COLO668 (cell line): Measurements from ENCODE around the gene PDE1A.

Source experiments
- DNase-seq: peaks from one replicate; lab custom pipeline; 2025; ENCODE audit not compliant: unreplicated experiment; lab: John Stamatoyannopoulos, UW

PDE1A gene

DNA sequence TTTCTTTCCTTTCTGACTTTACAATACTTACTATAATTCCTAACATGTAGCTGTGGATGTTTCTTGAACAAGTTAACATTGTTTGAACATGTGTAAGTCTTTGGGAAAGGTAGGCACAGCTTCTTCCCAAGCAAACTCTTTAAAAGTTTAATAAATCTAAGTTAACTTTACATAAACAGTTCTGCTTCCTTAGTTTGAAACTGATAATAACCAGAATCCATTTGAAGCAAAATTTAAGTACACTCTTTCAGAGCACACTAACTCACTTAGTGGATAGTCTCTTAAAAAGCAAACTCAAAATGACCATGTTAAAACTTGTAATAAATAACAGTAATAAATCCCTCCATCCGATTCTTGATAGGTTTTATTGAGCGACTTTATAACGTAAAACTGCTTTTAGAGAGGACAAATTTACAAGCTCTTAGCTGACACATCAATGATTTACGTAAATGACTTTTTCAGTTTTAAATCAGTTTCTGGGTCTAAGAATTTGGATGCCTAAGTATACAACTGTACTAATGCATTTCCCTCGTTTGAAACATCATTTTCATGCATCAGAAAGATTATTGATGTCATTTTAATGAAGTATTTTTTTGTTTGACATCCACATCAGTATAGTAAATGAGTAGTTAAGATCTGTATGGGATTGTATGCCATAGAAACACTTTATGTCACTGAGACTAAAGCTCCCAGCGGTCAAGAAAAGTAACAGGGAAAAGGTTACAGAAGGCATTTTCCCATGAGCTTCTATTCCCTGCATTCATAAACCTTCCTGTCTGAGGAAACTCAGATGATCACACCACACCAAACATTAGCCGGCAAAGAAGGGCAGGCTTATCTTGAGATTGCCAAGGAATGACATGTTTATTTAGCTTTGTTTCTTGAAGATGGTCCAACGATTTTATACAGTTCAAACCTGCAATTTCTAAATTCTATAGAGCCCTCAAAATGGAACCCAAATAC lies 67.5 kb downstream of the PDE1A start:
- DNase-seq = no peak

DNA sequence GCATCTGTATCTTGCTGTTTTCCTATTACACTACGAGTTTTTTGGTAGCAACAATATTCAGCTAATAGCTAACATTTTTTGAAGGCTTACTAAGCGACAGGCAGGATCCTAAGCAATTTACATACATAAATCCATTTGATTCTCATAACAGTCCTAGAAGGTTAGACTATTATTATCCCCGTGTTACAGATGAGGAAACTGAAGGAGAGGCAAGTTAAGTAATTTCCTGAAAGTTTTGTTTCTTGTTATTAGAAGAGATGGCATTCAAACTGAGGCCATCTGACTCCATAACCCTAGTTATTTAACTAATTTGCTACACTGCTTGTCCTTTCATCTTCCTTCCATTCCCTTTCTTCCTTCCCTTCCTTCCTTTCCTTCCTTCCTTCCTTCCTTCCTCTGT lies 68.2 kb downstream of the PDE1A start:
- no peak for DNase-seq

DNA sequence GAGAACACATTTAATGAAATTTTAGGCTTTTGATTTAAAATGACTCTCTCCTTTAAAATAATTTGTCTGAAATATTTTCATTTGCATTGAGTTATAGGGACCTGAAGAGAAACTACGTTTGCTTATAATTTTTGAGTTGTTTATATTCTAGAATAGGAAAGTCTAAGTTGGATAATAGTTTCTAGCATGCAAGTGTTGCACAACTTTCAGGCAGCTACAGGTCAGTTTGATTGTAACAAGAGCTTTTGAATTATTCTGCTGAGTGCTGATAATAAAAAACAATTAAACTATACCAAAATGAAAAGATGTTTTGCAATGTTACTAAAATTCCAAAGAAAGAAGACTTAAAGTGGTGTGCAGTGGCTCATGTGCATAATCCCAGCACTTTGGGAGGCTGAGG lies 71.0 kb downstream of the PDE1A start:
- DNase-seq = no peak

DNA sequence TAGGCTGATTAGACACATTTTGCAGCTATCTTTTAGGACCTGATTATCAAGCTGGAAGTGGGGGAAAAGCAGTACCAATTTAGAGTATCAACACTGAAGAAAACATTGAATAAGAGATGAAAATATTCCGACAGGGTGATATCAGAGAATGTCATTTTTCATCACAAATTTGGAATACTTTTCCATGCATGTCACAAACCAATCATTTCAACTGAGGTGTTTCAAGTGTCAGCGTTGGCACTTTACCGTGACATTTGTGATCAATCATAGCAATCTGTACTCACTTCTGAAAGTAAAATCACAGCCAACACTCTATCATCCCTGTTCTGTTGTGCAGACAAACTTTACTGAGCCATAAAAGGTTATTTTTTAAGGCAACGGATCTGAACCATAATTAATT lies 75.4 kb downstream of the PDE1A start:
- no peak for DNase-seq

DNA sequence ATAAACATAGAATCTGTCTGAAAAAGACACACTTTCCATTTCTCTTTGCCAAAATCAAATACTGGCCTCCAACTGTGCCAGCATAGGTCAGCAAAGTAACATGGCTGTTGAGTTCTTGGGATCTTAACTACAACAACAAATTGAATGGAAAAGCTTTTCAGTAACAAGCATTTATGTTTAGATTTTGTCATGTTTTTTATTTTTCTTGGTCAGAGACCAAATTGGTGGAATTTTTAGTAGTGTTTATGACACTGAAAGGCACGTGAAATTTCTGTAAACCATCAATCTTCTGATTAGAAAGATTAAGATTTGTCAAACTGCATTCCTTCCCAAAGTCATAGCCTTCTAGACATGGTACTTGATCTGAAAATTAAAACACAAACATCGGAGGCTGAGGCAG lies 77.6 kb downstream of the PDE1A start:
- DNase-seq = no peak

DNA sequence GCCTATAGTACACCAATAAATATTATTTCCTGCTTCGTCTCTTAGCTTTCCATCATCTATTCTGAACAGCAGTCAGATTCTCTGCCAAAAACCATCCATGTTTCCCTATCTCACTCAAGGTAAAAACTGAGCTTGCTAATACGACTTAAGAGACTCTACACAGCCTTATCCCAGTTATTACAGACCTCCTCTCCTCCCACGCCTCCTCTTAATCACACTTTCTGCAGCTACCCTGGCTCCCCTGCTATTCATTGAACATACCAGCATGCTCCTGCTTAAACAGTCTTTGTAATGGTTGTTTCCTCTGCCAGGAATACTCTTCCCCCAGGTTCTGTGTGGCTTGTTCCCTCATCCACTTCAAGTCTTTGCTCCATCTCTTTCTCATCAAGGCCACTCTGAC lies 81.5 kb downstream of the PDE1A start:
- no peak for DNase-seq

DNA sequence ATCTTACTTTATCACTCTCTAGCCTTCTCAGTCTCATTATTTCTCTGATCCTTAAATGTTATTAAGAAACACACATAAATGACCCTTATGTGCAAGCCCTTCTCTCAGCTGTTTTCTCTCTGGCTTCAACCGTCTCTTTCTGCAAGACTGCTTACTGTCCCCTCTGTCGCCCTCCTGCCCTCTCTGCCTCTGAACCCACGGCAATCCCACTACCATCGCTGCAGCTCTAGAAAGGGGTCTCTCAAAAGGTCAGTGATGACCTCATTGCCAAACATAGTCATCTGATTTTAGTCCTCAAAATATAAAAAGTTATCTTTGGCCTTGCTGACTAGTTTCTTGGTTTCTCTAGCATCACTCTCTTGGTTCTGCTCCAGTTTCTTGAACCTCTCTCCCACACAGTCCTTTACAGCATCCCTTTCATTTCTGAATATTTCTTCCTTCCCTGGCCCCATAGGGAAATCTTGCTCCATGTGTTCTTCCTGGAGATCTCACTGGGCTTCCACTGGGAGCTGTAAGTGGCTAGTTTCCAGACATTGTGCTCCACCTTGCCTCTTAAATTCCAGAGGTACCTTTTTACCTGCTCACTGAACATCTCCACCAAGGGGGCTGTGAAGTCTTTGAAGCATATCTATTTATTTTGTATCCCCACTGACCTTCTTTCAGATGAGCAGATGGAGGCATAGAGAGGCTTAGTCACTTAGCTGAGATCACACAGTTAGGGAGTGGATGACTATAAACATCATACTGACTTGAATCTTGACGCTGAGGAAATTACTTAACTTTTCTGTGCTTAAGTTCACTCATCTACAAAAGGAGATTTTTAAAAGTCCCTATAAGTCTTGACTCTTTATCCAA lies 96.2 kb downstream of the PDE1A start:
- no peak for DNase-seq

DNA sequence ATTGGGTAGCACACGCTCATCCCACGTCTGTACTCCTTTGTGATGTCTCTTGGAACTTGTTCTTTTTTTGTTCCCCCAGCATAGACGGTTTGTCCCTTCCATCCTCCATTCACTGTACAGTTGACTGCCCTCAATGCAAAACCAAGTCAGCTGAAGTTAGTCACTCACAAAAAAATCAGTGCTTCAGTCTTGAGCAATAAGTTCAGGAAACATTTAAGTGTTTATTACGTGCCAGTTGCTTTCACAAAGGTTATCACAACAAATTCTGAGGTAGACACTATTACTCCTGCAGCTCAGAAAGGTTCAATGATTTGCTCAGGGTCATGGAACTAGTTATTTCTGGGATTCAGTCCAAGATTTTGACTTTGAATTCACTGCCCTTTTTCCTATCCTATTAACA lies 102.2 kb downstream of the PDE1A start:
- no peak for DNase-seq

DNA sequence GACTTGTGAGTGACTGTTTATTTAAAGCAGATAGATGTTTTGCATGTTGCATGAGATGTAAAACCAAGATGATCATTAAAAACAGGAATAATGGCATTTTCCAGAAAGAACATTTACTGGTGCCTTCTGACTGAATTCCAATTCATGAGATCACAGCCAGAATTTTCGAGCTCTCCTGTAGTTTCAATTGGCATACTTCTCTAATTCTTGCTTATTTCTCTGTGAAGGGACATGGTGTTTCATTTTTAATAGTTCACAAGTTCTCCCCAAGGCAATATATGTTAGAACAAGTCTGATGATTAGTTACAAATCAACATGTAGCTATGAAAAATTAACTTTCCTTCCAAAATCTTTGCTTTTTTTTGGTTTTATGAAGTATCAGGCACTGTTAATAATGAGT lies 105.7 kb downstream of the PDE1A start:
- no peak for DNase-seq

DNA sequence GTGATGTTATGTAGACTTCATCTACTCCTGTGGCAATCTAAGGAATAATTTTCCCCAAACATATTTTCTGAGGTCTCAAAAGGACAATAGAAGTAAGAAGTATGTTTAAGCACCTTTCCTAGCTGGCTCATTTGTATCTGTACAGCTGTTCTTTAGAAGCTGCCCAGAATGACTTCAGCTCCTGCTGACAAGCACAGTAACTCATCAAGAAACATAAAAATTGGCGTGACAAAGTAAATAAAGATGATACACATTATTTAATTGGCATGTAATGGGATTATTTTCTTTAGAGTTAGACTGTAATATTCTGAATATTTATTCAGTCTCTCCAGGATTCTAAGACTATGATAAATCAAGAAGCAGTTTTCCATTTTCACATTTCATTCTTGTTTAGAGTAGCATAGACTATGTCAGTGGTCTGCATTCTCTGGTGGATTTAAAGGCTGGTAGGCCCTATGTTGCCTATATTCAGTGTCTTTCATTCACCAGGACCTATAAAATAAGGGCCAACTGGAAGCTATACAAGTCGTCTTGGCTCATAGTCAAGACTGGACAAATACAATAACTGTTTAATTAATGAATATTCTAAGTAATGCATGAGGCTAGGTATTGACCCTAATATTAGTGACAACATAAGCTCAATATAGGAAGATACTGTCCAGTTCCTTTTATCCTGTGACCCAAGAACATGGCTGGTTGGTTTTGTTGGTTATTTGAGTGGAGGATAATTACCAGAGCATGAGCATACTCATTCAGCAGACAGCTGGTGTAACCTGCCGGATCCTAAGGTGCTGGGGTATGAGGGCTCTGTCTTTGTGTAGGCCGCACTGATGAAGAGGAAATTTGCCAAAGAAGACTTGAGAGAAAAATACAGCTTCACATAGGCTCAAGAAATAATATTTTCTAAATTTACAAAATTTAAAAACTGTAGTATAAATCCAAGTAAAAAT lies 107.0 kb downstream of the PDE1A start:
- DNase-seq = no peak

DNA sequence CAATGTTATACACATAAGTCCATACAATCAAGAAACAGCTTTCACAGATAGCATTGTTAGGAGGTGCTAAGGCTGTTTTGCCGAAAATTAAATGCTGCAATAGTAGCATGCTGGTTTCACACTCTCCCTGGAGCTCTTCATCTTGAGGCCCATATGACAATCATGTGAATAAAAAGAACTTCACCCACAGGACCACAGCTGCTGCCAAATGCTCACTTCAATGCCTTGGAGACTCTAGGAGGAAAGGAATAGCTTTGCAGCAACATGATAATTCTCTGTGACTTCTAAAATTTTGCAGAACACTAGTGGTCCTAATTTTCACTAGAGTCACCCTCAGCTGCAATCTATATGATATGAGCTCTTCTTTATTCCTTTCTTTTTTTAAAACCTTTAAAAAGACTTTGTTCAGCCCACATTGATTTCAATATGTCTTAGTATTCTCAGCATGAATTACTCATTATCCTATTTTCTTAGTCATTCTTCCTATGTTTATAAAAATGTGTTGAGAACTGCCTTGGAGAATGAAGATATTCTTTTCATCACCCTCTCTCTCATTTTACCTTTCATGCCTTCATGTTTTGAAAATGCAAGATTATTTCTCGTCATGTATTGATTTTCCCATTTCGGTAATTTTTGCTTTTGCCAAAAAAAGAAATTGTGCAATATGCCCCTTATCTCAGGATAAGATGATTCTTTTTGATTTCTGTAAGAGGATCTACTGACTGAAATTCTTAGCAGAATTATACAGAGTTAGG lies 108.2 kb downstream of the PDE1A start:
- DNase-seq = no peak

DNA sequence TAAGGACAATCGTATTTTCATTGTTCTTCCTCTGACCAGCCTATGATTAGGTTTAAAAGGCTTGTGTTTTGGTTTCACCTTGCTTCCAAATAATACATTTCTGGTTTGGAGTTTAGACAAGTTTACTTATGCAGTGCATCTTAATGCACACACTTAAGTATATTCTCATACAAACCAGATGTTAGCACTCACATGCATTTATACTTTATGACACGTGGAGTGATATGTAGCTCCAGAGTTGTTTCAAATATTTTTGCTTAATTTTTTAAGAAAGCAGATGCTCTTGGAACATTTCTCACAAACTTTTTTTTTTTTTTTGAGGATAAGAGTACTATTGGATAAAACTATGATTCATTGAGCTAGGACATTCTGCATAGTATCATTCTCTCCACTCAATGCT lies 109.9 kb downstream of the PDE1A start:
- DNase-seq = no peak

DNA sequence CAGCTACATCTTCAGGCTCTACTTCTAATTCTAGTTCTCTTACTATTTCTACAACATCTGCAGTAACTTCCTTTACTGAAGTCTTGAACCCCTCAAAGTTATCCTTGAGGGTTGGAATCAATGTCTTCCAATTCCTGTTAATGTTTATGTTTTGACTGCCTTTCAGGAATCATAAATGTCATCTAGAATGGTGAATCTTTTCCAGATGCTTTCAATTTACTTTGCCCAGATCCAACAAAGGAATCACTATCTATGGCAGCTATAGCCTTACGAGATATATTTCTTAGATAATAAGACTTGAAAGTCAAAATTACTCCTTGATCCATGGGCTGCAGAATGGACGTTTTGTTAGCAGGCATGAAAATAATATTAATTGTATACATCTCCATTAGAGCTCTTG lies 123.9 kb downstream of the PDE1A start:
- no peak for DNase-seq

DNA sequence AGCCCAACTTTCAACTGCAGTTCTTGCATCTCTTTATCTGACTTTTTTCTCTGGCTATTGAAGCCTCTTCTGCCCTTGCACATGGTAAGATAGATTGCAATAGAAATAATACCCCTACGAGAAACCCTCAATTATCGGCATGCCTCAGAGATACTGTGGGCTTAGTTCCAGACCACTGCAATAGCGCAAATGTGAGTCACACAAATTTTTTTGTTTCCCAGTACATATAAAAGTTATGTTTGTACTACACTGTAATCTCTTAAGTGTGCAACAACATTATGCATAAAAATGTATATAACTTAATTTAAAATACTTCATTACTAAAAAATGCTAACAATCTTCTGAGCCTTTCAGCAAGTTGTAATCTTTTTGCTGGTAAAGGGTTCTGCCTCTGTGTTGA lies 124.7 kb downstream of the PDE1A start:
- no peak for DNase-seq

DNA sequence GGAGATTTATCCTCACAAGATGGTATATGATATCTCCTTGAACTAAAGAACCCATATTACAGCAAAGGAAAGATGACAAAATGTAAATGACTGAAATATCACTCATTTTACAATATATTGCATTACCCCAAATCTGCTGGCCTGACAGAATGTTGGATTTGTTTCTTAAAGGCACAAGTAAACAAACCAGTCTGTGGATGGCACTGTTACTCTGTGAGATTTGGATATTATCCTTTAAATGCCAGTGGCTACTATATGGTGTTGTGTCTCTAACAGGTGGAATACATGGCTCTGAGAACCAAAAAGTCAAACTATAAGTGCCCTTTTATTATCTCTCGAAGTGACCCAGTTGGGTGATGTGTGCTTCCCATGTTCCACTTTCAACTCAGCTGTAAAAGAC lies 125.7 kb downstream of the PDE1A start:
- no peak for DNase-seq

DNA sequence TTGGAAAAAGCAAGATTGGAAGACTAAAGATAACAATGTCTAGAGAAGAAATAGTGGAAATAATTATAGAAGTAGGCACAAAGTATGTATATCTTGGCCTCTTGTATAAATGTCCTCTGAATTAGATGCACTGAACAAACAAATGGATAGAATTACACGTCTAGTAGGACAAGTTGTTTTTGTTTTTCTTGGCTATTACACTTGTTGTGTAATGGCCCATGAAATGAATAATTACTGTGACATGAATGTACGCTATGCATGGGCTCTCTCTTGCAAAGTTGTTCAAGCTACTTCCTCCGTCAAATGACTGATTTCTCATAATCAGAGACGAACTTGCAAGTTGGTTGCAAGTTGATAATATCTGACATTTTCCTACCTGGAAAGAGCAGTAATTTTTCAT lies 126.2 kb downstream of the PDE1A start:
- DNase-seq = no peak

DNA sequence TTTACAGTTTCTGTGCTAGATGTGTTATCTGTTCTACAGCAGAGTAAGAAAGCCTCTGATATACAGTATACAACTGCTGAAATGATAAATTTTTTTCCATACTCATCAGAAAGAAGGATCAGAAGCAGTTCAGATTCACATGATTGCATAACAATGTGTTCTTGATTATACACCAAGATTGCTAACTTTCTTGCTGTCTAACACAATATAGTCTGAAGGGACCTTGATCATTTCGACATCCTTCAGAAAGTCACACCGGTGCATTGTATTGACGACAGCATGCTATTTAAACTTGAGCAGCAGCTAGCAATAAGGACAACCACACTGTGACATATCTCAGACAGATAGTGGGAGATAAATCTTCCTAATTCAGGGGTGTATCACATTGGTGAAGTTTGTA lies 127.2 kb downstream of the PDE1A start:
- no peak for DNase-seq

DNA sequence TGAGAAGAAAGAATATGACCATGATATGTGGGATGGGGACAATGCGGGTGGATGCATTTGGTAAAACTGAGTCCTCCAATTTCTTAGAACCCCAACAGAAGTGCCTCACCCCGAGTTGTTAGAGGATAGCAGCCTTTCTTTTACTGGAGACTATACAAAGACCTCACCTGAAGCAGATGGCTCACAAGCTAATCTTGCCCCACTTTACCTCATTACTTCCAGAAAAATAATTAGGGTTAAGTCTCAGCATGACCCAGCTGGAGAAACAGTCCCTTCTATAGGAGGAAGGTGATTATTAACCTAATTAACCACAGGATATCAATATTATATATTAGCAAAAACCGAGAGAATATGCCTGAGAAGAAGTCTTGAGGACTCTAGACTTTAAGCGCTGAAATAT lies 128.4 kb downstream of the PDE1A start:
- no peak for DNase-seq

DNA sequence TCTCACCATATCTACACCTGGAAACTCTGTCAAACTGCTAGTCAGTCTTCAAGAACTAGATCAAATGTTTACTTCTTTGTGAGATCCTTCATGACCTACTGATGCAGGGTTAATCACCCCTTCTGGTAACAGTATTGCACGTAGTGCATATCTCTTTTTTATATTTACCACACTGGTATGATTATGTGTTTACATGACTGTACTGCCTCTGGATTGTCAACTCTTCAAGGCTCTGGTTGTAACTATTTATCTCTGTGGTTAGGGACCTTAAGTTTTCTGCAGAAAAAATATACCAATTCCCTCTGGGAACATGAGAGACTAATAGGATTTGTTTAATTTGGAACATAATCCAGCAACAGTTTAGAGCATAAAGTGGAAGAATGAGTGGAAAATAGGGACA lies 135.5 kb downstream of the PDE1A start:
- DNase-seq = no peak

DNA sequence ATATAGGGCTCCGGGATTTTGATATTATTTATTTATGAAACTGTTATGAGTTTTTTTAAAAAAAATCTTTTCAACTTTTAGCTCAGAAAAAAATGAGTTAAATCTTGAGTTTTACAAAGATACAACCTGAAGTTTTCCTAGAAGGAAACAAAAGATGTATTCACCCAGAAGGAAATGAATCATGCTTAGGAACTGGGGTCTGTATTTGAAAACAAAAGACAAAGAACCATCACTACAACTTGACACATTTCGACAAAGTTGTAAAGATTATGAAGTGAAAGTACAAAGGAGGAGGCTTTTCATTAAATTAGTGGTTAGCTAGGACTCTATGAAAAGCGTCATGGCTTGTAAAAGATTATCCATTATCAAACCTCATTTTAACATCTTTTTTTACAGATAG lies 143.3 kb downstream of the PDE1A start:
- no peak for DNase-seq
